ENCODE data around the gene BRD3OS.
"Not testable (repeated sequence)": the region's sequence is repeated elsewhere in the genome, so short reads cannot be mapped to it uniquely, and the experiment has no call there.

BRD3OS gene

GRCh38 chr9:134063571-134064450 is 38.5 kb downstream of the BRD3OS start:
- DNase-seq (ENCODE audit: low read depth): no peak

GRCh38 chr9:134064711-134065110 is 39.4 kb downstream of the BRD3OS start:
- DNase-seq (ENCODE audit: low read depth): no peak

DNA sequence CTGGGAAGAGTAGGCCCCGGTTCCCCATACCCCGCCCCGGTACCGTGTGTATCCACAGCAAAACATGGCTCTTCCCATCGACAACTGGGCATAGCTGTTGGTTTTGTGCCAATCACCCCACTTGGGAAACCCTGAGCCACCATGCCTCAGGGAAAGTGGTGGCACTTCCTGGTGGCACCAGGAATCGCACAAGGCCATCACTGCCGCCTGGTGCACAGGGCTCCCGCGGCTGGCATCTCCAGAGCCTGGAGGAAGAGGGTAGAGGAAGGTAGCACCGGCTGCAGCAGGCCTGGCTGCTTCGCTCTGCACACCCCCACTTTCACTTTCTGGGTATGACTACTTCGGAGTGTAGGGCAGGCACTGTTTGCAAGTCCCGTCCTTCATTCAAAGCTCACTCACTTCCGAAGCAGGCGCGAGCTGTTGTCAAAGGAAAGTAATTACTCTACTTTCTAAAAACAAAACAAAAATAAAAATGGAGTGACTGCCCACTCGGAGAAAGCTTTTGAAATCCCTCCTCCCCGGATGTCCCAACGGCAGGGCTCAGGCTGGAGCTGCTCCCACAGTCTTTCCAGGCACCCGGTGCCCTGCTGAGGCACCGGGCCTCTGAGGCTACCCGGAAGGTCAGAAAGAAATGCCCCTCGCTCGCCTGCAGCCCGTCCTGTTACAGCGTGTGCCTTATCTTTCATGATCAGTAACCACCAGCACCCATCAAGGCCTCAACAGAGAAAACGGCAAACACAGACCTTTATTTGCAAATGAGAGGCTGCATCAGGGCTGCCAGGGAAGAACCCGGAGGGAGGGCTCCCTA is 40.5 kb downstream of the BRD3OS start:
- peak; percentile 54 for DNase-seq (ENCODE audit: low read depth)

GRCh38 chr9:134066526-134066912 is 41.2 kb downstream of the BRD3OS start:
- DNase-seq (ENCODE audit: low read depth): no peak

GRCh38 chr9:134066913-134067851 is 41.9 kb downstream of the BRD3OS start:
- peak; percentile 23 for DNase-seq (ENCODE audit: low read depth)

GRCh38 chr9:134067904-134068743 is 42.8 kb downstream of the BRD3OS start, which contains the start of gene BRD3:
Gene BRD3 (minus strand): TSS chr9:134068026. CDS start chr9:134053477, 14,549 bp downstream.
- peak; percentile 71 for DNase-seq (ENCODE audit: low read depth)

DNA sequence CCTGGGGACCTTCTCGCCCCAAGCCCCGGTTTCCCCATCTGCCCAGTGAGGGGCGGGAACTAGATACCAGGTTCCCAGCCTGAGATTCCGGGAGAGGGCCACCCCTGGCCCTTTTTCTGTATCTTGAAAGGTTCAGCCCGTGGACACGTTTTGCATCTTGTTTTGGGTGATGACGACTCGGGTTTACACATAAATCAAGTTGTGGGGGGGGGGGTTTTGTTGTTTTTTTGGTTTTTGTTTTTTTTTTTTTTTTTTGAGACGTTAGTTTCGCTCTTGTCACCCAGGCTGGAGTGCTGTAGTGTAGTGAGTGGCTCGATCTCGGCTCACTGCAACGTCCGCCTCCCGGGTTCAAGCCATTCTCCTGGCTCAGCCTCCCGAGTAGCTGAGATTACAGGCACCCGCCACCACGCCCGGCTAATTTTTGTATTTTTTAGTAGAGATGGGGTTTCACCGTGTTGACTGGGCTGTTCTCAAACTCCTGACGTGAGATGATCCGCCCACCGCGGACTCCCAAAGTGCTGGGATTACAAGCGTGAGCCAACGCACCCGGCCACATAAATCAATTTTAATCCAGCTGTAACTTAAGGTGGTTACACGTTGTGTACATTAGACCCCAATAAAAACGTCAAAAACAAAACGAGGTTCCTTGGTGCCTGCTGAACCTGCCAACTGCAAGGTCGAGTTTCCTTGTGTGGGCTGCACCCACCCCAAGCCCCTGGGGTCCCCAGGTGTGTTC is 43.6 kb downstream of the BRD3OS start:
- DNase-seq (ENCODE audit: low read depth): no peak

- no peak for DNase-seq (ENCODE audit: low read depth)
Measured at GRCh38 chr9:134069480-134070399, 44.5 kb downstream of the BRD3OS start.

DNA sequence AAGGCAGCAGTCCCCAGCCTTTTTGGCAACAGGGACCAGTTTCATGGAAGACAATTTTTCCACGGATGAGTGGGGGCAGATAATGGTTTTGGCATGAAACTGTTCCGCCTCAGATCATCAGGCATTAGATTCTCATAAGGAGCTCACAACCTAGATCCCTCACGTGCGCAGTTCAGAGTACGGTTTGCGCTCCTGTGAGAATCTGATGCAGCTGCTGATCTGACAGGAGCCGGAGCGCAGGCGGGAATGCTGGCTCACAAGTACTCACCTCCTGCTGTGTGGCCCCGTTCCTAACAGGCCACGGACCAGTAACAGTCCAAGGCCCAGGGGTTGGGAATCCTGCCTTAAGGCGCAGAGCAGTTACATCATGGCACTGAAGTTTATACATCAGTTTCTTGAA is 45.9 kb downstream of the BRD3OS start:
- DNase-seq (ENCODE audit: low read depth): no peak

DNA sequence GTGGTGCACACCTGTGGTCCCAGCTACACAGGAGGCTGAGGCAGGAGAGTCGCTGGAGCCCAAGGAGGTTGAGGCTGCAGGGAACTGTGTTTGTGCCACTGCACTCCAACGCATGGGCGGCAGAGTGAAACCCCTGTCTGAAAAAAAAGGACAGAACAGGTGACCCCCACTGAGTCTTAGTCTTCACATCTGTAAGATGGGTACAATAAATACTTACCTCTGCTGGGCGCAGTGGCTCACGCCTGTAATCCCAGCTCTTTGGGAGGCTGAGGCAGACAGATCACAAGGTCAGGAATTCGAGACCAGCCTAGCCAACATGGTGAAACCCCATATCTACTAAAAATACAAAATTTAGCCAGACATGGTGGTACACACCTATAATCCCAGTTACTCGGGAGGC is 47.4 kb downstream of the BRD3OS start:
- DNase-seq (ENCODE audit: low read depth): not testable (repeated sequence)

GRCh38 chr9:134073500-134073899 is 48.2 kb downstream of the BRD3OS start:
- no peak for DNase-seq (ENCODE audit: low read depth)

GRCh38 chr9:134075689-134076088 is 50.4 kb downstream of the BRD3OS start:
- not testable (repeated sequence) for DNase-seq (ENCODE audit: low read depth)

DNA sequence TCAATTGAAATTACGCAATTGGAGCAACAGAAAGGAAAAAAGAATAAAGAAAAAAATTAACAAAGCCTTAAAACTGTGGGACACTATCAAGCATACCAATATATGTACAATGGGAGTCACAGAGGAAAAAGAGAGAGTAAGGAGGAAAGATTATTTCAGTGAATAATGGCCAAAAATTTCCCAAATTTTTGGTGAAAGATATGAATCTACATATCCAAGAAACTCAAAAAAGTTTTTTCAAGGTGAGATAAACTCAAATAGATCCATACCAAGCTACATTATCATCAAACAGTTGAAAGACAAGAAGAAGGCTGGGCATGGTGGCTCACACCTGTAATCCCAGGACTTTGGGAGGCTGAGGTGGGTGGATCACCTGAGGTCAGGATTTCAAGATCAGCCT is 51.4 kb downstream of the BRD3OS start:
- DNase-seq (ENCODE audit: low read depth): no peak

All from stimulated activated CD8-positive, alpha-beta memory T cell treated with anti-CD3 and anti-CD28 coated beads, Interleukin-4, amount 100 ng/mL, for 24 hours (primary cell).